Subcutaneous abdominal adipose tissue (tissue), 5 donors: ENCODE measurements around the gene PCBP3.

ENCODE experiments used
- H3K27ac ChIP-seq: one replicate; pipeline ENCODE4 v1.7.0; 2013; ENCODE audit warnings: low read depth, mild to moderate bottlenecking, inconsistent platforms, low read length, moderate library complexity
- H3K27me3 ChIP-seq, 5 donors: one replicate each; pipeline ENCODE4 v1.7.0; 2013; ENCODE audit warnings: low read length in 5 of 5, inconsistent platforms in 1 of 5; ENCODE audit not compliant: control insufficient read depth in 5 of 5, insufficient read depth in 4 of 5
- H3K36me3 ChIP-seq, 5 donors: one replicate each; pipeline ENCODE4 v1.7.0; 2013; ENCODE audit warnings: low read length in 5 of 5; ENCODE audit not compliant: control insufficient read depth in 5 of 5, insufficient read depth in 5 of 5
- H3K4me1 ChIP-seq, 5 donors: one replicate each; pipeline ENCODE4 v1.7.0; 2013; ENCODE audit warnings: low read length in 5 of 5, mild to moderate bottlenecking in 3 of 5, moderate library complexity in 1 of 5; ENCODE audit not compliant: control insufficient read depth in 5 of 5, insufficient read depth in 5 of 5
- H3K4me3 ChIP-seq, 5 donors: one replicate each; pipeline ENCODE4 v1.7.0; 2013; ENCODE audit warnings: low read length in 5 of 5, low read depth in 1 of 5
- H3K9ac ChIP-seq, 5 donors: one replicate each; pipeline ENCODE4 v1.7.0; 2013; ENCODE audit warnings: low read length in 5 of 5, mild to moderate bottlenecking in 4 of 5, moderate library complexity in 3 of 5
- H3K9me3 ChIP-seq, 5 donors: one replicate each; pipeline ENCODE4 v1.7.0; 2013; ENCODE audit warnings: low read length in 5 of 5; ENCODE audit not compliant: control insufficient read depth in 5 of 5
- donor health status: healthy.
- donor health status: healthy.
- donor health status: healthy.
- donor health status: healthy.
- donor health status: healthy.

The PCBP3 gene

GRCh38 chr21:45937721-45938452 lies 294.4 kb downstream of the PCBP3 start:
- peaks cover 0 to 14% (median 5%) of the 10 kb centered on the region in 5 donors for H3K9me3 ChIP-seq
- no peaks in the 10 kb centered on the region for H3K27me3 ChIP-seq
- H3K9ac ChIP-seq: no peak overlapping the region
- H3K4me1 ChIP-seq: no peaks in the 10 kb centered on the region
- H3K4me3 ChIP-seq: no peak overlapping the region
- H3K36me3 ChIP-seq: peaks cover 0 to 7% (median 0%) of the 10 kb centered on the region in 5 donors
- H3K27ac ChIP-seq: no peak overlapping the region

GRCh38 chr21:45938453-45938755 lies 294.9 kb downstream of the PCBP3 start:
- H3K36me3 ChIP-seq: peaks cover 0 to 7% (median 0%) of the 10 kb centered on the region in 5 donors
- peaks cover 0 to 14% (median 5%) of the 10 kb centered on the region in 5 donors for H3K9me3 ChIP-seq
- H3K27me3 ChIP-seq: no peaks in the 10 kb centered on the region

GRCh38 chr21:45938811-45939520 lies 295.4 kb downstream of the PCBP3 start:
- H3K36me3 ChIP-seq: peaks cover 0 to 7% (median 0%) of the 10 kb centered on the region in 5 donors
- no peaks in the 10 kb centered on the region for H3K4me1 ChIP-seq
- H3K9ac ChIP-seq: no peak overlapping the region
- no peak overlapping the region for H3K27ac ChIP-seq
- no peak overlapping the region for H3K4me3 ChIP-seq
- peaks cover 0 to 14% (median 5%) of the 10 kb centered on the region in 5 donors for H3K9me3 ChIP-seq
- H3K27me3 ChIP-seq: no peaks in the 10 kb centered on the region

More at GRCh38 chr21:45938453-45938755, 294.9 kb downstream of the PCBP3 start:
- Histone ChIP-seq H3K4me1 (no peaks in the 10 kb centered on the region), H3K4me3 (no peak overlapping the region), H3K9ac (no peak overlapping the region), H3K27ac (no peak overlapping the region)

- Histone ChIP-seq H3K4me1 (no peaks in the 10 kb centered on the region), H3K9me3 (peaks cover 0 to 14% (median 5%) of the 10 kb centered on the region in 5 donors)
Measured at GRCh38 chr21:45939521-45940045, 296.1 kb downstream of the PCBP3 start.

GRCh38 chr21:45940091-45940490 lies 296.6 kb downstream of the PCBP3 start:
- no peak overlapping the region for H3K9ac ChIP-seq
- H3K36me3 ChIP-seq: peaks cover 0 to 4% (median 0%) of the 10 kb centered on the region in 5 donors
- H3K4me3 ChIP-seq: no peak overlapping the region
- no peaks in the 10 kb centered on the region for H3K4me1 ChIP-seq
- H3K27ac ChIP-seq: no peak overlapping the region
- no peaks in the 10 kb centered on the region for H3K27me3 ChIP-seq
- peaks cover 0 to 13% (median 5%) of the 10 kb centered on the region in 5 donors for H3K9me3 ChIP-seq

More at GRCh38 chr21:45939521-45940045, 296.1 kb downstream of the PCBP3 start:
- H3K9ac ChIP-seq: no peak overlapping the region
- H3K4me3 ChIP-seq: no peak overlapping the region
- peaks cover 0 to 7% (median 0%) of the 10 kb centered on the region in 5 donors for H3K36me3 ChIP-seq
- H3K27me3 ChIP-seq: no peaks in the 10 kb centered on the region
- H3K27ac ChIP-seq: no peak overlapping the region

GRCh38 chr21:45940621-45941337 lies 297.3 kb downstream of the PCBP3 start:
- Histone ChIP-seq H3K4me1 (no peaks in the 10 kb centered on the region), H3K4me3 (no peak overlapping the region), H3K27ac (no peak overlapping the region), H3K9me3 (peaks cover 0 to 6% (median 5%) of the 10 kb centered on the region in 5 donors), H3K9ac (no peak overlapping the region), H3K27me3 (no peaks in the 10 kb centered on the region), H3K36me3 (peaks cover 0 to 3% (median 0%) of the 10 kb centered on the region in 5 donors)

- Histone ChIP-seq H3K36me3 (no peaks in the 10 kb centered on the region), H3K27me3 (no peaks in the 10 kb centered on the region), H3K9ac (no peak overlapping the region), H3K4me3 (no peak overlapping the region), H3K4me1 (no peaks in the 10 kb centered on the region), H3K9me3 (peaks cover 0 to under 1% (median 0%) of the 10 kb centered on the region in 5 donors), H3K27ac (no peak overlapping the region)
Measured at GRCh38 chr21:45941338-45941710, 297.8 kb downstream of the PCBP3 start.

- H3K9me3 ChIP-seq: no peaks in the 10 kb centered on the region
- H3K4me1 ChIP-seq: no peaks in the 10 kb centered on the region
- no peak overlapping the region for H3K4me3 ChIP-seq
- no peak overlapping the region for H3K9ac ChIP-seq
- H3K27ac ChIP-seq: no peak overlapping the region
- no peaks in the 10 kb centered on the region for H3K27me3 ChIP-seq
- no peaks in the 10 kb centered on the region for H3K36me3 ChIP-seq
Measured at GRCh38 chr21:45941717-45942546, 298.4 kb downstream of the PCBP3 start.

- Histone ChIP-seq H3K4me1 (no peaks in the 10 kb centered on the region), H3K9ac (no peak overlapping the region), H3K27me3 (no peaks in the 10 kb centered on the region), H3K36me3 (no peaks in the 10 kb centered on the region), H3K9me3 (no peaks in the 10 kb centered on the region), H3K27ac (no peak overlapping the region), H3K4me3 (no peak overlapping the region)
Measured at GRCh38 chr21:45942755-45943629, 299.5 kb downstream of the PCBP3 start.
